ENCODE data around the gene FAM89B. TPM values are rescaled to one million over a fixed set of nuclear protein-coding genes. Genes with fewer than 3 reads are reported as not detected.

FAM89B gene
- total RNA-seq, 2 experiments from 2014 or later, result 23.3 to 27.3 TPM

GRCh38 chr11:65593518-65594414, 21.4 kb downstream of the FAM89B start:
- peak; percentile 66 for TF ChIP-seq CTCF (IDR thresholded peaks at IDR 0.05)
- DNase-seq, result peak in 9 of 14 experiments; percentile 37 to 67 (median 43)
- no peaks in the 10 kb centered on the region for H3K27me3 Mint-ChIP-seq
- peaks cover 41% of the 10 kb centered on the region for H3K36me3 Mint-ChIP-seq (ENCODE audit: low read depth)
- H3K4me3 Mint-ChIP-seq, result no peak overlapping the region
- ATAC-seq (ENCODE audit: poor library complexity), result peak; percentile 62
- ChIA-PET CTCF (interaction anchor here (0.7 to 3.9 kb wide), 10 partner anchors 10 to 201 kb away, joined by 3 to 48 read pairs (median 6); partner anchors contain the start of genes FAM89B, SCYL1 and ZNRD2), POLR2A (interaction anchor here (0.7 to 4.7 kb wide), 9 partner anchors 8 to 69 kb away, joined by 3 to 23 read pairs (median 4); partner anchors contain the start of genes EHBP1L1, FAM89B, PCNX3 and RELA)
- H3K36me3 ChIP-seq (ENCODE audit: insufficient read depth, low read length), result peaks cover 44% of the 10 kb centered on the region
- no peaks in the 10 kb centered on the region for H3K27me3 ChIP-seq (ENCODE audit: control insufficient read depth in 1 of 2, insufficient read depth in 2 of 2, low read length in 2 of 2)
- no peak overlapping the region for H3K4me3 ChIP-seq (ENCODE audit: low read length)
- H3K9me3 ChIP-seq (ENCODE audit: control insufficient read depth in 1 of 2, insufficient read depth in 1 of 2, low read length in 2 of 2), result no peaks in the 10 kb centered on the region
- peak overlapping the region; percentile 36 for H3K27ac Mint-ChIP-seq
- H3K4me1 Mint-ChIP-seq (ENCODE audit: low read depth), result peaks cover 16% of the 10 kb centered on the region
- H3K4me1 ChIP-seq (ENCODE audit: insufficient read depth, low read length), result peaks cover 30% of the 10 kb centered on the region
- H3K27ac ChIP-seq (ENCODE audit: low read depth in 1 of 2, low read length in 2 of 2), result no peak overlapping the region
- H3K9me3 Mint-ChIP-seq, result no peaks in the 10 kb centered on the region
- intact Hi-C loops (cut with DNase I, micrococcal nuclease), result loop anchor here in 1 of 2 experiments (1.0 kb wide), 1 partner anchor 227 kb away; no protein-coding TSS in a partner anchor

GRCh38 chr11:65595131-65595530, 22.8 kb downstream of the FAM89B start:
- Mint-ChIP-seq H3K27ac (no peak overlapping the region), H3K9me3 (no peaks in the 10 kb centered on the region), H3K36me3 (ENCODE audit: low read depth) (peaks cover 45% of the 10 kb centered on the region), H3K4me1 (ENCODE audit: low read depth) (peaks cover 15% of the 10 kb centered on the region), H3K27me3 (no peaks in the 10 kb centered on the region), H3K4me3 (no peak overlapping the region)
- Histone ChIP-seq H3K9me3 (ENCODE audit: control insufficient read depth in 1 of 2, insufficient read depth in 1 of 2, low read length in 2 of 2) (no peaks in the 10 kb centered on the region), H3K27me3 (ENCODE audit: control insufficient read depth in 1 of 2, insufficient read depth in 2 of 2, low read length in 2 of 2) (no peaks in the 10 kb centered on the region), H3K4me1 (ENCODE audit: insufficient read depth, low read length) (peaks cover 23% of the 10 kb centered on the region), H3K4me3 (ENCODE audit: low read length) (no peak overlapping the region), H3K27ac (ENCODE audit: low read depth in 1 of 2, low read length in 2 of 2) (peak overlapping the region in 1 of 2 donors; percentile 41), H3K36me3 (ENCODE audit: insufficient read depth, low read length) (peaks cover 49% of the 10 kb centered on the region)
- POLR2A ChIA-PET, result interaction anchor here (2.2 to 4.7 kb wide), 2 partner anchors 20 to 55 kb away, joined by 11 to 23 read pairs; partner anchors contain the start of gene PCNX3
- no peak for TF ChIP-seq CTCF (IDR thresholded peaks at IDR 0.05)
- DNase-seq (no peak), ATAC-seq (ENCODE audit: poor library complexity) (no peak)
- intact Hi-C loops (cut with DNase I, micrococcal nuclease), result no loop called here
- CTCF ChIA-PET, result interaction anchor here (1.1 to 3.9 kb wide), 4 partner anchors 8 to 70 kb away, joined by 3 to 48 read pairs (median 5); partner anchors contain the start of gene SCYL1

GRCh38 chr11:65595543-65596281, 23.4 kb downstream of the FAM89B start, which contains the start of gene KCNK7:
KCNK7 (minus strand) TSS chr11:65595800; CDS start chr11:65595772, 28 bp downstream.
- no peaks in the 10 kb centered on the region for H3K9me3 Mint-ChIP-seq
- no peak for TF ChIP-seq CTCF (IDR thresholded peaks at IDR 0.05)
- CTCF ChIA-PET, result interaction anchor here (1.1 to 3.9 kb wide), 3 partner anchors 9 to 55 kb away, joined by 3 to 48 read pairs (median 3); no protein-coding TSS in a partner anchor
- H3K27ac ChIP-seq (ENCODE audit: low read depth in 1 of 2, low read length in 2 of 2), result peak within 1 kb of the TSS in 1 of 2 donors; percentile 41
- no peaks in the 10 kb centered on the region for H3K27me3 ChIP-seq (ENCODE audit: control insufficient read depth in 1 of 2, insufficient read depth in 2 of 2, low read length in 2 of 2)
- H3K36me3 ChIP-seq (ENCODE audit: insufficient read depth, low read length), result peaks cover 47% of the 10 kb centered on the region
- no peaks in the 10 kb centered on the region for H3K27me3 Mint-ChIP-seq
- intact Hi-C loops (cut with DNase I, micrococcal nuclease), result no loop called here
- H3K27ac Mint-ChIP-seq, result no peak within 1 kb of the TSS
- H3K4me1 Mint-ChIP-seq (ENCODE audit: low read depth), result peaks cover 15% of the 10 kb centered on the region
- H3K4me1 ChIP-seq (ENCODE audit: insufficient read depth, low read length), result peaks cover 23% of the 10 kb centered on the region
- ATAC-seq (ENCODE audit: poor library complexity) (no peak), DNase-seq (no peak)
- H3K9me3 ChIP-seq (ENCODE audit: control insufficient read depth in 1 of 2, insufficient read depth in 1 of 2, low read length in 2 of 2), result no peaks in the 10 kb centered on the region
- H3K36me3 Mint-ChIP-seq (ENCODE audit: low read depth), result peaks cover 45% of the 10 kb centered on the region
- no peak within 1 kb of the TSS for H3K4me3 ChIP-seq (ENCODE audit: low read length)
- POLR2A ChIA-PET, result interaction anchor here (1.1 to 4.7 kb wide), 2 partner anchors 55 kb away, joined by 3 to 23 read pairs; no protein-coding TSS in a partner anchor
- no peak within 1 kb of the TSS for H3K4me3 Mint-ChIP-seq

All from CD4-positive, alpha-beta T cell (primary cell).